ENCODE measurements around the gene TRMO. TPM values are rescaled to one million over a fixed set of nuclear protein-coding genes. Genes with fewer than 3 reads are reported as not detected.

Gene TRMO
- total and polyA plus RNA-seq, 5 donors from 2014 or later: 20.7 to 47.1 (median 27.1) TPM

- Mint-ChIP-seq H3K9me3 (peaks cover 0 to 2% (median 0%) of the 10 kb centered on the region in 7 donors), H3K27me3 (peaks cover 6% of the 10 kb centered on the region), H3K36me3 (peaks cover 26% of the 10 kb centered on the region), H3K27ac (peak overlapping the region in 1 of 3 donors; percentile 1), H3K4me1 (peaks cover 0 to 2% (median 0%) of the 10 kb centered on the region in 4 donors), H3K4me3 (no peak overlapping the region)
- ATAC-seq (ENCODE audit: low read depth in 2 of 2) (no peak), DNase-seq (no peak)
- Histone ChIP-seq H3K4me1 (ENCODE audit: control insufficient read depth, insufficient read depth, low read length, poor library complexity, severe bottlenecking) (no peaks in the 10 kb centered on the region), H3K27me3 (ENCODE audit: control insufficient read depth, insufficient read depth, low read length) (no peaks in the 10 kb centered on the region), H3K36me3 (ENCODE audit: control insufficient read depth, insufficient read depth, low read length) (no peaks in the 10 kb centered on the region), H3K9me3 (ENCODE audit: control insufficient read depth in 2 of 2, low read length in 2 of 2) (no peaks in the 10 kb centered on the region), H3K27ac (ENCODE audit: insufficient read depth, low read length, poor library complexity, severe bottlenecking) (no peak overlapping the region), H3K4me3 (ENCODE audit: low read depth, low read length) (no peak overlapping the region)
Measured at GRCh38 chr9:97876061-97876460, 46.2 kb downstream of the TRMO start.

GRCh38 chr9:97875111-97875510 lies 47.2 kb downstream of the TRMO start:
- H3K9me3 ChIP-seq (ENCODE audit: control insufficient read depth in 2 of 2, low read length in 2 of 2): no peaks in the 10 kb centered on the region
- H3K36me3 Mint-ChIP-seq: peaks cover 27% of the 10 kb centered on the region

DNA sequence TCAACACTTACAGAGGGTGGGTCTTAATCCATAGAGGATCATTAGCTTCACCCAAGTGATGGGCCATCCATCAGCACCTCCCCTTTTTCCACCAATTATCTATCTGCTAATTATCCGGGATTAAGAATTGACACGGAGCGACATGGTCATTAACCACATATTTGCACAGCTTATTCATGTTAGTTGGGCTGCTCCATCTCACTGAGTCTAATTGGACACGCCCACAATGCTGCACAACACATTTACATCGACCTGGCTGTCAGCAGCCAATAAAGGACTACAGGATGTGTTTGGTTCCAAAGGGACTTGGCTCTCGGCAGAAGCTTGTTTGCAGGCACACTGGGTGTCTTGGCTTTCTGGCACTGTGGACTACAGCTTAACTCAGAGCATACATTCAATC lies 47.7 kb downstream of the TRMO start:
- DNase-seq: no peak
- Mint-ChIP-seq H3K9me3 (peaks cover 0 to 4% (median 0%) of the 10 kb centered on the region in 7 donors), H3K4me3 (no peak overlapping the region), H3K36me3 (peaks cover 27% of the 10 kb centered on the region), H3K4me1 (peaks cover 0 to 2% (median 0%) of the 10 kb centered on the region in 4 donors), H3K27ac (no peak overlapping the region), H3K27me3 (peaks cover 13% of the 10 kb centered on the region)
- peaks cover 3% of the 10 kb centered on the region for H3K27me3 ChIP-seq (ENCODE audit: control insufficient read depth, insufficient read depth, low read length)
- no peak overlapping the region for H3K4me3 ChIP-seq (ENCODE audit: low read depth, low read length)
- H3K9me3 ChIP-seq (ENCODE audit: control insufficient read depth in 2 of 2, low read length in 2 of 2): no peaks in the 10 kb centered on the region
- no peaks in the 10 kb centered on the region for H3K36me3 ChIP-seq (ENCODE audit: control insufficient read depth, insufficient read depth, low read length)
- no peak overlapping the region for H3K27ac ChIP-seq (ENCODE audit: insufficient read depth, low read length, poor library complexity, severe bottlenecking)
- no peak for ATAC-seq (ENCODE audit: low read depth in 2 of 2)
- H3K4me1 ChIP-seq (ENCODE audit: control insufficient read depth, insufficient read depth, low read length, poor library complexity, severe bottlenecking): no peaks in the 10 kb centered on the region

More at GRCh38 chr9:97875111-97875510, 47.2 kb downstream of the TRMO start:
- H3K4me1 Mint-ChIP-seq: peaks cover 0 to 2% (median 0%) of the 10 kb centered on the region in 4 donors
- Histone ChIP-seq H3K27ac (ENCODE audit: insufficient read depth, low read length, poor library complexity, severe bottlenecking) (no peak overlapping the region), H3K4me1 (ENCODE audit: control insufficient read depth, insufficient read depth, low read length, poor library complexity, severe bottlenecking) (no peaks in the 10 kb centered on the region), H3K4me3 (ENCODE audit: low read depth, low read length) (no peak overlapping the region), H3K36me3 (ENCODE audit: control insufficient read depth, insufficient read depth, low read length) (no peaks in the 10 kb centered on the region), H3K27me3 (ENCODE audit: control insufficient read depth, insufficient read depth, low read length) (peaks cover 2% of the 10 kb centered on the region)
- no peak overlapping the region for H3K4me3 Mint-ChIP-seq
- H3K27ac Mint-ChIP-seq: no peak overlapping the region
- DNase-seq (no peak), ATAC-seq (ENCODE audit: low read depth in 2 of 2) (no peak)
- H3K27me3 Mint-ChIP-seq: peaks cover 11% of the 10 kb centered on the region
- peaks cover 0 to 2% (median 0%) of the 10 kb centered on the region in 7 donors for H3K9me3 Mint-ChIP-seq

DNA sequence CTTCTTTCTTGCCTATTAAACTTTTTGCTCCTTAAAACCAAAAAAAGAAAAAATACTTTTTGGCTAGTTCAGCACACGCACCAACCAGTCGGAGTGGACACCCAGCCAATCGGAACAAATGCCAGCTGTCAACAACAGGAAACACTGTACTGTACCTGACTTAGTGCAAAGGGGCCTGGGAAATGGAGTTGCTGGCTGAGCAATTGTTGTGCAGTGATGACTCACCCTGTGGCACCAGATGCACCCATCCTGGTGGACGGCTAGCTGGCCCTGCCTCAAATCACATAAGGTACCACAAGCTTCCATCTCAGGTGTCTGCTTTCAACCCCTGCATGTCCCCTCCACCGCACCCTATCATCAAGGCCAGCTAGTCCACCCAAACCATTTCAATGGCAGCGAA lies 48.4 kb downstream of the TRMO start:
- Histone ChIP-seq H3K36me3 (ENCODE audit: control insufficient read depth, insufficient read depth, low read length) (no peaks in the 10 kb centered on the region), H3K27me3 (ENCODE audit: control insufficient read depth, insufficient read depth, low read length) (peaks cover 3% of the 10 kb centered on the region), H3K27ac (ENCODE audit: insufficient read depth, low read length, poor library complexity, severe bottlenecking) (no peak overlapping the region), H3K9me3 (ENCODE audit: control insufficient read depth in 2 of 2, low read length in 2 of 2) (no peaks in the 10 kb centered on the region), H3K4me3 (ENCODE audit: low read depth, low read length) (no peak overlapping the region), H3K4me1 (ENCODE audit: control insufficient read depth, insufficient read depth, low read length, poor library complexity, severe bottlenecking) (no peaks in the 10 kb centered on the region)
- H3K27ac Mint-ChIP-seq: no peak overlapping the region
- ATAC-seq (ENCODE audit: low read depth in 2 of 2) (no peak), DNase-seq (no peak)
- H3K4me3 Mint-ChIP-seq: no peak overlapping the region
- peaks cover 27% of the 10 kb centered on the region for H3K36me3 Mint-ChIP-seq
- peaks cover 0 to 8% (median 0%) of the 10 kb centered on the region in 7 donors for H3K9me3 Mint-ChIP-seq
- H3K4me1 Mint-ChIP-seq: peaks cover 0 to 2% (median 0%) of the 10 kb centered on the region in 4 donors
- H3K27me3 Mint-ChIP-seq: peaks cover 16% of the 10 kb centered on the region

DNA sequence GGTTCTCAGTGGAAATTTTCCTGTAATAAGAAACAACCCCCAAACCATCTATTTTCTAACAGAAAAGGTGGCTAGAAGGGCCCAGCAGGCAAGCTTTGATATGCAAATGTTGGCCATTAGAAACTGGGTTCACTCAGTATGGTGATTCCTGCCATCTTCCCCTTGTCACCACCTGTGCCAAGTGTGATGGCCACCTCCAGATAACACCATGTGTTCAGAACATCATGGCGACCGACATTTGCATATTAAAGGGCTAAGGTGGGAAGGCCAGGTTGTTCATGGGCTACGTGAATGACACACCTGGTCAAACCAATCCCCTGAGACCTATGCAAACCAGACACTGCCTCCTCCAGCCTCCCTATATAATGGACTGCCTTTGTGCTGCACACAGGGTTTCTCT lies 48.9 kb downstream of the TRMO start:
- no peaks in the 10 kb centered on the region for H3K36me3 ChIP-seq (ENCODE audit: control insufficient read depth, insufficient read depth, low read length)
- no peak overlapping the region for H3K27ac Mint-ChIP-seq
- peaks cover 20% of the 10 kb centered on the region for H3K27me3 Mint-ChIP-seq
- H3K27me3 ChIP-seq (ENCODE audit: control insufficient read depth, insufficient read depth, low read length): peaks cover 3% of the 10 kb centered on the region
- H3K27ac ChIP-seq (ENCODE audit: insufficient read depth, low read length, poor library complexity, severe bottlenecking): no peak overlapping the region
- no peak overlapping the region for H3K4me3 ChIP-seq (ENCODE audit: low read depth, low read length)
- DNase-seq (no peak), ATAC-seq (ENCODE audit: low read depth in 2 of 2) (no peak)
- peaks cover 0 to 8% (median 0%) of the 10 kb centered on the region in 7 donors for H3K9me3 Mint-ChIP-seq
- H3K4me1 Mint-ChIP-seq: peaks cover 0 to 2% (median 0%) of the 10 kb centered on the region in 4 donors
- no peaks in the 10 kb centered on the region for H3K9me3 ChIP-seq (ENCODE audit: control insufficient read depth in 2 of 2, low read length in 2 of 2)
- no peaks in the 10 kb centered on the region for H3K4me1 ChIP-seq (ENCODE audit: control insufficient read depth, insufficient read depth, low read length, poor library complexity, severe bottlenecking)
- H3K4me3 Mint-ChIP-seq: no peak overlapping the region
- H3K36me3 Mint-ChIP-seq: peaks cover 27% of the 10 kb centered on the region

DNA sequence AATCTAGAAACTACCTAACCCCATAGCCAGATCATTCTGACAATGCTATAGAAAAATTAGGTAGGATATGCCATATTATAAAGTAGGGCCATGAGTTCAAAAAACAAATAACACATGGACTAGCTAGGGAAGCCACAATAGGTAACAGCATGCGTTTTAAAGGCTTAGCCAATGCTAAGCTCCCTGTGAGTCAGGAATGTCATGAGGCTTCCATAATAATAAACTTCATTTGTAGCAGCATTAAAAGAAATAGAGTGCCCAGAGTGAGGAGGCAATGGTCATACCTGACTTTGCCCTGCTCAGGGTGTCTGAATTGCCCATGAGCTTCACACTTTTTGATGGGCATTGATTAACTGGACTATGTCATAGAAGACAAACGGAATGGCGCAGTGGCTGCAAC lies 53.4 kb downstream of the TRMO start:
- Histone ChIP-seq H3K27ac (ENCODE audit: insufficient read depth, low read length, poor library complexity, severe bottlenecking) (no peak overlapping the region), H3K9me3 (ENCODE audit: control insufficient read depth in 2 of 2, low read length in 2 of 2) (peaks cover 14 to 21% of the 10 kb centered on the region in 2 experiments), H3K4me1 (ENCODE audit: control insufficient read depth, insufficient read depth, low read length, poor library complexity, severe bottlenecking) (no peaks in the 10 kb centered on the region), H3K36me3 (ENCODE audit: control insufficient read depth, insufficient read depth, low read length) (no peaks in the 10 kb centered on the region), H3K4me3 (ENCODE audit: low read depth, low read length) (no peak overlapping the region), H3K27me3 (ENCODE audit: control insufficient read depth, insufficient read depth, low read length) (peaks cover 14% of the 10 kb centered on the region)
- no peaks in the 10 kb centered on the region for H3K4me1 Mint-ChIP-seq
- peaks cover 52% of the 10 kb centered on the region for H3K27me3 Mint-ChIP-seq
- peaks cover 0 to 28% (median 11%) of the 10 kb centered on the region in 7 donors for H3K9me3 Mint-ChIP-seq
- H3K36me3 Mint-ChIP-seq: peaks cover 11% of the 10 kb centered on the region
- no peak for DNase-seq
- no peak overlapping the region for H3K27ac Mint-ChIP-seq
- peak overlapping the region in 1 of 4 donors; percentile 13 for H3K4me3 Mint-ChIP-seq
- ATAC-seq (ENCODE audit: low read depth in 2 of 2): no peak

- Histone ChIP-seq H3K9me3 (ENCODE audit: control insufficient read depth in 2 of 2, low read length in 2 of 2) (peaks cover 14 to 21% of the 10 kb centered on the region in 2 experiments), H3K4me3 (ENCODE audit: low read depth, low read length) (no peak overlapping the region), H3K4me1 (ENCODE audit: control insufficient read depth, insufficient read depth, low read length, poor library complexity, severe bottlenecking) (no peaks in the 10 kb centered on the region), H3K36me3 (ENCODE audit: control insufficient read depth, insufficient read depth, low read length) (no peaks in the 10 kb centered on the region), H3K27me3 (ENCODE audit: control insufficient read depth, insufficient read depth, low read length) (peaks cover 14% of the 10 kb centered on the region), H3K27ac (ENCODE audit: insufficient read depth, low read length, poor library complexity, severe bottlenecking) (no peak overlapping the region)
- no peak for DNase-seq
- Mint-ChIP-seq H3K27ac (no peak overlapping the region), H3K9me3 (peaks cover 0 to 28% (median 11%) of the 10 kb centered on the region in 7 donors), H3K4me3 (no peak overlapping the region), H3K36me3 (peaks cover 8% of the 10 kb centered on the region), H3K4me1 (no peaks in the 10 kb centered on the region), H3K27me3 (peaks cover 58% of the 10 kb centered on the region)
- no peak for ATAC-seq (ENCODE audit: low read depth in 2 of 2)
Measured at GRCh38 chr9:97866848-97867247, 55.5 kb downstream of the TRMO start.

GRCh38 chr9:97866300-97866699 lies 56.0 kb downstream of the TRMO start:
- H3K27ac Mint-ChIP-seq: no peak overlapping the region
- Histone ChIP-seq H3K27ac (ENCODE audit: insufficient read depth, low read length, poor library complexity, severe bottlenecking) (no peak overlapping the region), H3K4me3 (ENCODE audit: low read depth, low read length) (no peak overlapping the region), H3K4me1 (ENCODE audit: control insufficient read depth, insufficient read depth, low read length, poor library complexity, severe bottlenecking) (no peaks in the 10 kb centered on the region), H3K36me3 (ENCODE audit: control insufficient read depth, insufficient read depth, low read length) (no peaks in the 10 kb centered on the region), H3K27me3 (ENCODE audit: control insufficient read depth, insufficient read depth, low read length) (peaks cover 14% of the 10 kb centered on the region), H3K9me3 (ENCODE audit: control insufficient read depth in 2 of 2, low read length in 2 of 2) (peaks cover 14 to 21% of the 10 kb centered on the region in 2 experiments)
- H3K4me3 Mint-ChIP-seq: no peak overlapping the region
- ATAC-seq (ENCODE audit: low read depth in 2 of 2) (no peak), DNase-seq (no peak)
- peaks cover 3% of the 10 kb centered on the region for H3K36me3 Mint-ChIP-seq
- H3K9me3 Mint-ChIP-seq: peaks cover 0 to 28% (median 11%) of the 10 kb centered on the region in 7 donors
- peaks cover 57% of the 10 kb centered on the region for H3K27me3 Mint-ChIP-seq
- no peaks in the 10 kb centered on the region for H3K4me1 Mint-ChIP-seq

All from CD4-positive, CD25-positive, alpha-beta regulatory T cell (primary cell).